NCI-H460 (cell line): ENCODE data around the gene PHOX2A. TPM values are rescaled to one million over a fixed set of nuclear protein-coding genes. Genes with fewer than 3 reads are reported as not detected.
A peak's percentile ranks its signal among the peaks of the same experiment; 100 is the strongest.

Source experiments
- DNase-seq: peaks from one replicate; pipeline ENCODE4 v3.0.0-alpha.2; 2016; ENCODE audit warnings: low read depth; ENCODE audit errors: extremely low read depth
- total RNA-seq: library from RNA; depleted of rRNA; stranded (reverse); fragments of >200 nt; shearing (Covaris generic); gene quantifications from 2 replicates; pipeline ENCODE4 v1.2.3, GENCODE V29; 2014

The PHOX2A gene
- total RNA-seq, 1 experiment from 2014 or later: not detected

DNA sequence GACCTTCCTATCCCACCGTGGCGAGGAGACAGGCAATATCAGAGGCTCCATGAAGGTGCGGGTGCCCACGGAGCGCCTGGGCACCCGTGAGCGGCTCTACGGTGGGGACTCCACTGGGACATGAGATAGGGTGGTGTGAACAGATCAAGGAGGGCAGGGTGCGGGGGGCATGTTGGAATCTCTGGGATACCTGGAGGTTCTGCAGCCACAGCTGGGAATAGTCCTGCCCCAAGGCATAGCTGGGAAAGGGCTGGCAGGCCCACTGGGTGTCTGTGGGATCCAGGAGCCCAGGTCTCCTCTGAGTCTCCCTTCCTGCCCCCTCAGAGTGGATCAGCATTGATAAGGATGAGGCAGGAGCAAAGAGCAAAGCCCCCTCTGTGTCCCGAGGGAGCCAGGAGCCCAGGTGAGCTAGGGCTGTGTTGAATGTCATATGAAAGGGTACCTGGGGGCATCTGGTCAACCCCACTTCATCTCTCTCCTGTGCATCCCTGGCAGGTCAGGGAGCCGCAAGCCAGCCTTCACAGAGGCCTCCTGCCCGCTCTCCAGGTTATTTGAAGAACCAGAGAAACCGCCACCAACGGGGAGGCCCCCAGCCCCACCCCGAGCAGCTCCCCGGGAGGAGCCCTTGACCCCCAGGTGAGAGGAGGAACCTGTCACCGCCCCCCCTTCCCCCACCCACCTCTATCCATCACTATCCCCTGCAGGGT is 8.5 kb downstream of the PHOX2A start:
- no peak for DNase-seq

DNA sequence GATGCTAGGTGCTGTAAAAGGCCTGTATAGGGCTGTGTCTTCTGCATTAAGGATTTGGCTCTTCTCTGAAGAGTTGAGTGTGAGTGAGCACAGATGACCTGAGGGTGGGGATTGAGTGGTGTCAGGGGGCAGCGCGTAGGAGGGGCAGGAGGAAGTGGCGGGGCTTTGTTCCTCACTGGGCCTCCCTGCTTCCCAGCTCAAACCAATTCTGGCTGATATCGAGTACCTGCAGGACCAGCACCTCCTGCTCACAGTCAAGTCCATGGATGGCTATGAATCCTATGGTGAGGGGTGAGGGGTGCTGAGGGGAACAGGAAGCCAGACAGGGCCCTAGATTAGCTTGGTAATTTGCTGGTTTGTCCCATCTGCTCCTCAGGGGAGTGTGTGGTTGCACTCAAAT is 9.1 kb downstream of the PHOX2A start:
- no peak for DNase-seq

DNA sequence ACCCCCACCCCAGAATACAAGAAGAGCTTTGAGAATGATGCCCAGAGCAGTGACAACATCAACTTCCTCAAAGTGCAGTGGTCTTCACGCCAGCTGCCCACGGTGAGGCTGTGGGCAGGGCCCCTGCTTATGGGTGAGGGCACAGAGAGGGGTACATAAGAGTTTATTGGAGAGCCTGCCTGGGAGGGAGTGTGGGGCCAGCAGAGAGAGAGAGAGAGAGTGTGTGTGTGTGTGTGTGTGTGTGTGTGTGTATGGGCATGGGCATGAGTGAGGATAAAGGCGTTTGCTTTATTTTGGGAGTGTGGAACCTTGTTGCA is 9.5 kb downstream of the PHOX2A start:
- DNase-seq: no peak

DNA sequence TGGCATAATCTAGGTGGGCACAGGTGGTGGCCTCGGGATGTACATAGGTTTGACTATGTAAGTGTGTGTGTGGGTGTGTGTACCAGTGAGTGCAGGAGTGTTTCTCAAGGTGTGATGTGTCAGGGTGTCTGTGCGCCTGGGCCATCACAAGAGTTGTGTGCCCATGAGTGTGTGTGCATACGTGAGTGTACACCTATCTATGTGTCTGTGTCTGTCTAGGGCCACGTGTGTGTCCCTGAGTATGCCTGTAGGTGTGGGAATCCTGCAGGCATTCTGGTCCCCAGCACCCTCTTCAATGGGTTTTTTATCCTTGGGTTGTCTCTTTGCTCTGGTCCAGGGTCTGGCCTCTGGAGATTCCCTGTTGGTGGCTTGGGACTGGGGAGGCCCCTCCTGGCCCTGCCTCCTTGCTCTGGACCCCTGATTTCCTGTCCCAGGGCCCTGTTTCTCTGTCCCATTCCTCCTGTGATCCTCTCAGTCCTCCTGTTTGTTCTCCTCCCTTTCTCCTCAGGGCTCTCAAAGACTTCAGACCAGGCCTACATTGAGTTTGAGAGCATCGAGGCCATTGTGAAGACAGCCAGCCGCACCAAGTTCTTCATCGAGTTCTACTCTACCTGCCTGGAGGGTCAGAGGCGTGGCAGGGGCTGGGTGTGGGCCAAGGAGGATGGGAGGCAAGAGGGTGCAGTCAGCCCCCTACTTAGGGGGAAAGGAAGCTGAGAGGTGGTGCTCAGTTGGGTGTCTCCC is 10.0 kb downstream of the PHOX2A start:
- no peak for DNase-seq

DNA sequence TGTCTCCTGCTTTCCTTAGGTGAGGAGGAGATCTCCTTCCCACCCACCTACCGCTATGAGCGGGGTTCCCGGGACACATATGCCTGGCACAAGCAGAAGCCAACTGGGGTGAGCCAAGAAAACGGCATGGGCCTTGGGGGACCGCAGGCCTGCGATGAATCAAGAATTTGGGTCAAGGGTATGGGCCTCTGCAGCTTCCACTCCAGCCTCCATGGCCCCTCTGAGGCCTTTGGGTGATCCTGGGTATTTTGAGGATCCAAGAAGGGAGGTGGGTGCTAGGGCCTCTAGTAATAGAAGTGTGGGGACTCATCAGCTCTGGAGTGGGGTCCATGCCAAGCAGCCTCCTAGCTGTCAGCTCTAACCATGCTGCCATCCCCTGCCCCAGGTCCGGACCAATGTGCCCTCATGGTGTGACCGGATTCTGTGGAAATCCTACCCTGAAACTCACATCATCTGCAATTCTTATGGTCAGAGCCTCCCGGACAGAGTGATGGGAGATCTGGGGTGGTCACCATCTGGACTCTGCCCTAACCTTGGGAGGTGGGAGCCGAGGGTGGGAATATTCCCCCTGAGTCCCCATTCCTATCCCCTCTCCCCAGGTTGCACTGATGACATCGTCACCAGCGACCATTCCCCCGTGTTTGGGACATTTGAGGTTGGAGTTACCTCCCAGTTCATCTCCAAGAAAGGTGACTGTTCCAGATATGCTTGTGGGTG is 10.8 kb downstream of the PHOX2A start:
- no peak for DNase-seq

DNA sequence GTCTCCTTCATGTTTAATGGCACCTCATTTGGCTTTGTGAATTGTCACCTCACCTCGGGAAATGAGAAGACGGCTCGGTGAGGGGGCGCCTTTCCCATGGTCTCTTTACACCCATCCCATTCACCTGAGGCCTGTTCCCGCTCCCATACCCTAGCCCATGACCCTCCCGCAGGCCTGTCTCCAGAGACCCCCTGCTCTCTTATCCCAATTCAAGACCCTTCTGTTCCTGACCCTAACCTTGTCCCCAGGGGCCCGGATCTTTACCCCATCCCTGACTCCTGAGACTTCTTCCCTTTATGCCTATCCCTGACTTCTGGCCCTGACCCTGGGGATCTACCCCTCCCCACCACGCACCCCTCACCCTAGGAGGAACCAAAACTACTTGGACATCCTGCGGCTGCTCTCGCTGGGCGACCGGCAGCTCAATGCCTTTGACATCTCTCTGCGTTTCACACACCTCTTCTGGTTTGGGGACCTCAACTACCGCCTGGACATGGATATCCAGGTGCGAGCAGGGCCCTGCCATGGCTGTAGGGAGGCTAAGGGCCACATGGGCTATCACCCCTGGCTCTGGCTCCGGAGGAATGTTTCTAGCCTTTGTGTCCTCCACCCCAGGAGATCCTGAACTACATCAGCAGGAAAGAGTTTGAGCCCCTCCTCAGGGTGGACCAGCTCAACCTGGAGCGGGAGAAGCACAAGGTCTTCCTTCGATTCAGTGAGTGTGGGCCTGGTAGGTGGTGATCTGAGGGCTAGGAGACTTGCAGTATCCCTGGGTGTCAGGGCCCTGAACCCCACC is 11.5 kb downstream of the PHOX2A start:
- DNase-seq: no peak

DNA sequence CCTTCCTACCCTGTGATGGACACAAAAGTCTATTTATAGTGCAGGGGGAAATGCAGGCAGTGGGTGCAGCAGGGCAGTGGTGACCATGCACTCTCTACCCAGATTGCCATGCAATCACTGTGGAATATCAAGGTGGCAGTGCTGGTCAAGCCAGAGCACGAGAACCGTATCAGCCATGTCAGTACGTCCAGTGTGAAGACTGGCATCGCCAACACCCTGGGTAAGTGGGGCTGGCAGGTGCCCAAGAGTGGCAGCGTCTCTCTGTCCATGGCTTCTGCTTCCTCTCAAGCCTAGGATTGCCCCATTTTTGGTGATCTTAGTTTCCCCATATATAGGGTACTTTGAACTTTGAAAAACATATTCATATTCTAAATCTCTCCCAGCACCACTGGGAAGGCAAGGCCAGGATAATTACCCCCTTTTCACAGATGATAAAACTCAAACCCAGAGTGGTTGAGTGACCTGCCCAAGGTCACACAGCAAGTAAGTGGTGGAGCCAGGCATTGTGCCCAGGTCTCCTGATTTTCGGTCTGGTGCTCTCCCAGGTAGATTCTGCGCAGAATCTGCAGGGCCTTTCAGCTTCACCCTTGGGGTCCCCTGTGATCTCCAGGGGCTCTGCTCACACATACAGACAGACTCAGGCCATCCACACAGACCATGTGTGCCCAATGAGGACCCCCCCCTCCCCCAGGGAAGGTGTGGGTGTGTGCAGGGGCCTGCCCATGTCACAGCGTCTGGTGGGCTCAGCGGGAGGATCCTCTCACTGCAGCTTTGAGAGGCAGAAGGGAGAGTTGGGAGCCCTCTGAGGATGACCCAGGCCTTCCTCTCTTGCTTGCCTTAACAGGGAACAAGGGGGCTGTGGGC is 12.3 kb downstream of the PHOX2A start:
- DNase-seq: no peak

DNA sequence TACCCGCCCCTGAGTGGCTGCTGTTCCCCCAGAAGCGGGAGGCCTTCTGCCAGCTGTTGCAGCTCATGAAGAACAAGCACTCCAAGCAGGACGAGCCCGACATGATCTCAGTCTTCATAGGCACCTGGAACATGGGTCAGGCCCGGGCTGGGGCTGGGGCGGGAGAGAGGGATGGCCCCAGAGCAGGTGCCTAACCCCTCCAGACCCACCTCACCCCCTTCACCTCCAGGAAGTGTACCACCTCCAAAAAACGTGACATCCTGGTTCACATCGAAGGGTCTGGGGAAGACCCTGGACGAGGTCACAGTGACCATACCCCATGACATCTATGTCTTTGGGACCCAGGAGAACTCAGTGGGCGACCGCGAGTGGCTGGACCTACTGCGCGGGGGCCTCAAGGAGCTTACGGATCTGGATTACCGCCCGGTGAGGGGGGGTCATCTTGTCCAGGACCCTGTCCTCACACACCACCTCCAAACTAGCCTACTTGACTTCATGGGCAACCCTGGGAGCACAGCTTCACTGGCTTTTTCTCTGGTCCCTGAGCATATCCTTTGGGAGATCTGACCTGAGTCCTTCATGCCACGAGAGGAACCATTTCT is 13.1 kb downstream of the PHOX2A start:
- no peak for DNase-seq

DNA sequence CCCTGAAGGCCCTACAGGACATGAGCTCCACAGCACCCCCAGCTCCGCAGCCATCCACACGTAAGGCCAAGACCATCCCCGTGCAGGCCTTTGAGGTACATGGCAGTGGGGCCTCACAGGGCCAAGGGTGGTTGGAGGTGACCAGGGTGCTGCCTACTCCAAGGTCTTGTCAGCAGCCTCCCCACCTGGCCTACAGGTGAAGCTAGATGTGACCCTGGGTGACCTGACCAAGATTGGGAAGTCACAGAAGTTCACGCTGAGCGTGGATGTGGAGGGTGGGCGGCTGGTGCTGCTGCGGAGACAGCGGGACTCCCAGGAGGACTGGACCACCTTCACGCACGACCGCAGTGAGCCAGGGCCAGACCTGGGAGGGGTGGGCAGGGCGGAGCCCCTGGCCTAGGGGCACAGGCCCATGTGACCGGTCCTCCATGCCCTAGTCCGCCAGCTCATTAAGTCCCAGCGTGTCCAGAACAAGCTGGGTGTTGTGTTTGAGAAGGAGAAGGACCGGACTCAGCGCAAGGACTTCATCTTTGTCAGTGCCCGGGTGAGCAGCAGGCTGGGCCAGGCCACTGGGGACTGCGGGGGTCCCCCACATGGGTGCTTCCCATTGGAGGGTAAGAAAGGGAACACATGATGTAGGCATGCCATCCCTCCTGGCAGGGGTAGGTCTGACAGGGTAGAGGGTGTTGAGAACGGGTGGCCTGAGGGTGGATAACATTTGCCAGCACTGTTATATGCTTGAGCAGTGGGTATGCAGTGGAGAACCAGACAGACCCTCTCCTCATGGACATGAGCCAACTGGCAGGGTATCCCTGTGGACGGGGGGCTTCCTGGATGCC is 13.8 kb downstream of the PHOX2A start:
- DNase-seq: no peak

DNA sequence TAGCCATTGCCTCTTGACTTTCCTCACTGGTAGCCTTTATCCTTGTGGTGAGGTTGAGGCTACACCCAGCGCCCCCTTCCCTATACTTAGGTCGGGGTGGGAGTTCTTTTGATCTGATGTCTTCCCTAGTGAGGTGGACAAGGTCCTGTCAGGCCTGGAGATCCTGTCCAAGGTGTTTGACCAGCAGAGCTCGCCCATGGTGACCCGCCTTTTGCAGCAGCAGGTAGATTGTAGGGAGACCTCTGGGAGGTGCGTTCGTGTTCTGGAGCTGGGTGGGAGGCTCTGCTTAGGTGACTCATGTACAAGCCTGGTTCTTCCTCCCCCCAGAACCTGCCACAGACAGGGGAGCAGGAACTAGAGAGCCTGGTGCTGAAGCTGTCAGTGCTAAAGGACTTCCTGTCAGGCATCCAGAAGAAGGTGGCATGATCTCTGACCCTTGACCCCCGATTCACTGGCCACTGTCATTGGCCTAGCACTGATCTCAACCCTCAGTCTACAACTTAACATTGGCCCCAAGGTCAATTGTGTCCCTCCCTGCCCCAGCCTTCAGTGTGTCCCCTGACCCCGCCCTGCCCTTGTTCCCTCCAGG is 14.5 kb downstream of the PHOX2A start:
- no peak for DNase-seq

DNA sequence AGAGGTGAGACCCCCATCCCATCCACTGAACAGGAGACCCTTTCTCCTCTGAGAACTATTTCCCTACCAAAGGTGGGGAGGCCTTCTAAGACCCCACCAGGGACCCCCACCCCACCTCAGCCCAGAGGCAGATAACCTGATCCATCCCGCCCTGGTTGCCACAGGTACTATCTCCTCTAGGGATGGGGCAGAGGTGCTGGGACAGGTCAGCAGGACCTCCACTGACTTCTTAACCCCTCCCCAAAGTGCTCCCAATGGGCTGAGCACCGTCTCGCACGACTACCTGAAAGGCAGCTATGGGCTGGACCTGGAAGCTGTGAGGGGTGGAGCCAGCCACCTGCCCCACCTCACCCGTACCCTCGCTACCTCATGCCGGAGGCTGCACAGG is 15.1 kb downstream of the PHOX2A start:
- no peak for DNase-seq

DNA sequence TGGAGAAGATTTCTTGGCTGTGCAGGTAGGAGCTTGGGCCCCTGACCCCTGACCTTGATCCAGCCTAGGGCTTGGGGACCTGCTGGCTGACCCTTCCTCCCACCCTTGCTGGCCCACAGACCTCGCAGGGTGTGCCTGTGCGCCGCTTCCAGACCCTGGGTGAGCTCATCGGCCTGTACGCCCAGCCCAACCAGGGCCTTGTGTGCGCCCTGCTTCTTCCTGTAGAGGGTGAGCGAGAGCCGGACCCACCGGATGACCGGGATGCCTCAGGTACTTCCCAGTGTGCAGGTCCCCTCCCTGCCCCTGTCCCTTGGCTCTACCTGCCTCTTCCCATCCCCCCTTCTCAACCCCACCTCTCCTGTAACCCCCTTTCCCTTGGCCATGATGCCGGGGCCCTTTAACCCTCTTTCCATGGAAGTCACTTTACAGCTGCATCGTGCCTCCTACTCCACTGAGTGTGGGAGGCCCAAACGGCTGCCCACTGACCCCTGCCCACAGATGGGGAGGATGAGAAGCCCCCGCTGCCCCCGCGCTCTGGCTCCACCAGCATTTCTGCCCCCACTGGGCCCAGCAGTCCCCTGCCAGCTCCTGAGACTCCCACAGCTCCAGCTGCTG is 15.6 kb downstream of the PHOX2A start:
- no peak for DNase-seq

DNA sequence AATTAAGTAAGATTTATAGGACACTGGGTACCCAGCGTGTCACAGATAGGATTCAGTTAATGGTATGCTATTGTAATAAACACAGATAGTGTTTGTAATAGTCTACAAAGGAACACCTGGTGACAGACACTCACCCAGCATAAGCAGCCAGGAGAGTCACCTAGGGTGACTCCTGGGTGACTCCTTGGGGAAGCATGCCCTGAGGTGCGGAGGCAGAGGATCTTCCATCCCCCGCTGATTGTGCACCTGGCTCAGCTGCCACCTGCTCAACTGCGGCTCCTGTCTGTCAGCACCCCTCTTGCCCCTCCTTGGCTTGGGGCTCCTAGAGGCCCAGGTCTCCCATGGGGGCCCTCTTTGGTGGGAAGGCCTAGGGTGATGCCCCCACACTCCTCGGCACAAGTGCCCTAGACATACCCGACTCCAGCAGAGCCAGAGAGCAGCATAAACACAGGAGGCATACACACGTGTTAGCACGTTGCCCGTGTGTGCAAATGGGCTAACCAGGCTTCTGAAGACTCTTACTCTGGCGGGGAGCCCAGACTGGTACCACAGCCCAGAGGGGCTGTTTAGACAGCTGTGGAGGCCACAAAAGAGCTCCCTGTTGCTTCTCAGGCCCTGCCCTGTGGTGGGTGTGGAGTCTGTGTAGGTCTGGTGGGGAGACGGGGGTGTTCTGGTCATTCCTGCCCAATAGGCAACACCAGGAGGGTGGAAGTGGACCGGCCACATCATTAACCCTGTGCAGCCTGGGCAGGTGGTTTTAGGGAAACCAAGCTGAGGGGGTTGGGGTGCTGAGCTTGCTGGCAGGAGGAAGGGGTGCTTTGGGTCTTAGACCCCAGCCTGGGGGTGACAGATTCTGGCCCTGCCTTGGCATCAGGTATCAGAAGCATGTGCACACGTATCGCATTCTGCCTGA is 16.4 kb downstream of the PHOX2A start:
- no peak for DNase-seq

DNA sequence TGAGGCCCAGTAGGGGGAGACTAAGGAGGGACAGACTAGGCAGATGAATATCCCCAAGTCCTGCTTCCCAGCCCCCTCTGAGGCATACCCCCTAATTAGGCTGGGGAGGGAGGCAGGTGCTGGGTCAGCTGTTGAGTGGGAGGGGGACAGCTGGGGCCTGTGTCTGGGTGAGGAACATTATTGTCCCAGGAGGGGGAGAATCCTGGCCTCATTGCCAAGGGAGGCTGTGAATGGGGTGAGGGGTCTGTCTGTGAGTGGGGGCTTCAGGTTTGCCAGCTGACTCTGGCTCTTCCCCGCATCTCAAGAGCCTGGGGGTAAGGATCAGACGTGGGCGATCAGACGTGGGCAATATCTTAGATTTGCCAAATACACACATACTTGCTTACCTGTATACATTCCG is 17.3 kb downstream of the PHOX2A start:
- no peak for DNase-seq

DNA sequence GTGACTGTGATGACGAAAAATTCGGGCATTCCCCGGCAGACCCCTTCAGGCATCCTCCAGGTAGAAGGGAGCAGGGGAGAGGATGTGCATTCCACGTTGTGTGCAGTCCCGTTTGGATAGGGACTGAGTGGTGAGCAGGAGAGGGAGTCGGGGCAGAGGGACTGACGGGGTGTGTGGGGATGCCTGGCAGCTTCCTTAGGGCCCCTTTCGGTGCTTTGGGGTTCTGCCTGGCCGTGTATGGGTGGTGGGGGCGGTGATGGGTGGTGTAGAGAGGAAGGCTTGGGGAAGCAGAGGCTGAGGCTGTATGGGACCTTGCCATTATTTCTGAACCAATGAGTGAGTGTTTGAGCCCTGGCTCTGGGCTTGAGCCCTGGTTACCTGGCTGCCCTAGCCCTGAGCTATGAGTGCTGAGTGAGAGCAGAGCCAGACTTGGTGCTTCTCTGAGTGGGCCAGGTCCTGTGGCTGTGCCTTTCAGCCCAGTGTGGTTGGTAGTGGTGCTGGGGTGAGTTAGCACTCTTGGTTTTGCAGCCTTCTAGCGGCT is 18.5 kb downstream of the PHOX2A start:
- DNase-seq: no peak

DNA sequence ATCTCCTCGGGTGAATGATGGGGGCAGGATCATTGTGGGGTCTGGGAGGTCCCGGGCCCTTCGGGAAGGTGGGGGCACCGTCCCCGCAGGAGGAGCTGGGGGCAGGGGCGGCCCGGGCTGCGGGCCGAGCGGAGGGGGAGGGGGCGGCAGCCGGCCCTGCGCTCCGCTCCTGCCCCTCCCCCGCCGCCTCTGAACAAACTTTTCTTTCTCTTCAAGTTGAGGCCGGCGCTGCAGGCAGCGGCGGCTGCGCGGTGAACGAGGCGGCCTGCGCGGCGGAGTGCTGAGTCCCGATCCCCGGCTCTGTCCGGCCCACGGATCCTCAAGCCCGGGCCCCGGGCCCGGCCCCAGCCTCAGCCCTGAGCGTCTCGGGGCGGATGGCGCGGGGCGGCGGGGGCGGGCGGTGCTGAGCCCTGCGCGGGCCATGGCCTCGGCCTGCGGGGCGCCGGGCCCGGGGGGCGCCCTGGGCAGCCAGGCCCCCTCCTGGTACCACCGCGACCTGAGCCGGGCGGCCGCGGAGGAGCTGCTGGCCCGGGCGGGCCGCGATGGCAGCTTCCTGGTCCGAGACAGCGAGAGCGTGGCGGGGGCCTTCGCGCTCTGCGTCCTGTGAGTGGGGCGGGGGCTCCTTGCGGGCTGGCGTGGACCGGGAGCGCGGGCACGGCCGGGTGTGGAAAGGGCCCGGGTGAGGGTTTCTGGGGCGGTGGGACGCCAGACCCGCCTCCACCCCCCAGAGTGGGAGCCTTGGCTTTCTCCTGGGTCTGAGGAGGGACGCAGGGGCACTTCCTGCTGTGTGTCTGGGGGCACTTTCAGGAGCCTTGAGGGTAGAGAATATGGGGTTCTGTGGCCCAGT is 19.2 kb downstream of the PHOX2A start, which contains the start of gene INPPL1:
TSS of gene INPPL1 (plus strand) at position 204 of the 847 bp plus-strand sequence. CDS start at position 422, 218 bp downstream.
- DNase-seq: peak; percentile 18
